Heart left ventricle (tissue), 13 donors: ENCODE results near the gene SERPINH1.

Experiments
- CTCF ChIP-seq, 12 donors: fragments of 200-600 bp; sonication (generic) in 4 of 12; IDR thresholded peaks; one replicate each; pipeline versions ENCODE4 v1.5.0 to v1.8.0; 2018 to 2022; ENCODE audit warnings: antibody characterized with exemption in 12 of 12, mild to moderate bottlenecking in 5 of 12
- POLR2A ChIP-seq, 2 donors: fragments of 450-650 bp; IDR thresholded peaks; one replicate each; pipeline ENCODE4 v1.6.1; 2017; ENCODE audit warnings: antibody characterized with exemption in 2 of 2, mild to moderate bottlenecking in 2 of 2, moderate library complexity in 2 of 2
- donor health status: ischemic (EF 13 %, LVEDD 7.1; RV severe dilation, severe dysfunction).
- donor health status: DM: no; HTN: yes; CAD: no.
- donor health status: DM: no; HTN: no; CAD: no.
- donor health status: ischemic (EF 25% LVEDD 6.9; RV normal size, moderate dysfunction).
- donor health status: ischemic (EF 25% LVEDD 5.7; RV mildly dilated, moderate dysfunction).
- donor health status: ischemic (EF 35%, LVEDD 5.7; RV mildly dilated, moderate dysfunction).
- donor health status: nonischemic (EF 11% LVEDD 7.7; RV severe dilation, severe dysfunction).
- donor health status: DM: yes; HTN: yes; CAD: no.
- donor health status: PGD.
- donor health status: ischemic (EF 29% LVEDD 5.4; RV normal size, mild dysfunction).
- donor health status: nonischemic (EF 23%, LVEDD 6.1; RV moderate dilation, normal function).

- TF ChIP-seq POLR2A (IDR thresholded peaks at IDR 0.05), result no peak
- TF ChIP-seq CTCF (IDR thresholded peaks at IDR 0.05), result no peak
These were observed 18.2 kb upstream of the SERPINH1 start for GRCh38 chr11:75543806-75544205.
